Keratinocyte (primary cell): ENCODE data around the gene SUN1. TPM values are rescaled to one million over a fixed set of nuclear protein-coding genes. Genes with fewer than 3 reads are reported as not detected.

Experiments used
- DNase-seq: peaks from one replicate; pipeline ENCODE4 v3.0.0-alpha.2; 2011; ENCODE audit warnings: low read depth, missing footprints, low spot score
- FAIRE-seq: peaks from 2 replicates; lab custom pipeline; 2011; peaks lifted over from hg19 to GRCh38; lab: Jason Lieb, UNC
- H2AFZ ChIP-seq: 2 replicates; pipeline ENCODE4 v1.6.0; 2012; ENCODE audit warnings: low read length, control low read depth, inconsistent platforms; ENCODE audit not compliant: control insufficient read depth
- H3K27ac ChIP-seq: 2 replicates; pipeline ENCODE4 v1.5.1; 2011; ENCODE audit warnings: low read length; ENCODE audit not compliant: control insufficient read depth, insufficient read depth
- H3K27me3 ChIP-seq: 3 replicates; pipeline ENCODE4 v1.6.0; 2011; ENCODE audit warnings: low read length; ENCODE audit not compliant: control insufficient read depth, insufficient read depth; ENCODE audit errors: extremely low read depth
- H3K36me3 ChIP-seq, 2 experiments: 2 replicates in 1 of 2; 3 replicates in 1 of 2; pipeline ENCODE4 v1.5.1; 2011; ENCODE audit warnings: low read length in 2 of 2, mild to moderate bottlenecking in 1 of 2; ENCODE audit not compliant: control insufficient read depth in 2 of 2, insufficient read depth in 2 of 2; ENCODE audit errors: extremely low read depth in 1 of 2
- H3K4me1 ChIP-seq: 3 replicates; pipeline ENCODE4 v1.5.1; 2011; ENCODE audit warnings: low read length; ENCODE audit not compliant: control insufficient read depth, insufficient read depth; ENCODE audit errors: extremely low read depth
- H3K4me2 ChIP-seq: 3 replicates; pipeline ENCODE4 v1.6.0; 2011; ENCODE audit warnings: low read depth, low read length; ENCODE audit not compliant: control insufficient read depth, insufficient read depth; ENCODE audit errors: extremely low read depth
- H3K4me3 ChIP-seq, 3 experiments: fragments of 200-600 bp in 1 of 3; sonication (generic) in 1 of 3; 2 replicates in 2 of 3; 3 replicates in 1 of 3; pipeline ENCODE4 v1.5.1; 2011 to 2016; ENCODE audit warnings: low read length in 3 of 3, mild to moderate bottlenecking in 3 of 3, control low read depth in 2 of 3, inconsistent platforms in 1 of 3, low read depth in 1 of 3, mixed read lengths in 1 of 3, mixed run types in 1 of 3, moderate library complexity in 1 of 3; ENCODE audit not compliant: control insufficient read depth in 2 of 3, insufficient read depth in 2 of 3; ENCODE audit errors: extremely low read depth in 1 of 3
- H3K79me2 ChIP-seq: 2 replicates; pipeline ENCODE4 v1.6.0; 2012; ENCODE audit warnings: low read length; ENCODE audit not compliant: control insufficient read depth, insufficient read depth
- H3K9ac ChIP-seq: 3 replicates; pipeline ENCODE4 v1.6.0; 2011; ENCODE audit warnings: low read length; ENCODE audit not compliant: control insufficient read depth, insufficient read depth; ENCODE audit errors: extremely low read depth
- H3K9me1 ChIP-seq: 3 replicates; pipeline ENCODE4 v1.6.0; 2011; ENCODE audit warnings: low read length; ENCODE audit not compliant: control insufficient read depth, insufficient read depth; ENCODE audit errors: extremely low read depth
- H3K9me3 ChIP-seq: 2 replicates; pipeline ENCODE4 v1.5.1; 2012; ENCODE audit warnings: low read depth, low read length; ENCODE audit not compliant: control insufficient read depth
- H4K20me1 ChIP-seq: 3 replicates; pipeline ENCODE4 v1.6.0; 2011; ENCODE audit warnings: low read length; ENCODE audit not compliant: control insufficient read depth, insufficient read depth; ENCODE audit errors: extremely low read depth
- EZH2 ChIP-seq: IDR thresholded peaks from one replicate; pipeline ENCODE4 v1.6.1; 2012; ENCODE audit warnings: inconsistent platforms, mild to moderate bottlenecking, low read length, moderate library complexity
- dilution Hi-C: fragments of 300-500 bp; cut with MboI; formaldehyde crosslinking; loops from one replicate; pipeline ENCODE4 v1.7.0; 2020; ENCODE audit warnings: low sequenced_read_pairs; ENCODE audit not compliant: extremely low pct_ligation_motif_present
- polyA plus RNA-seq, 5 experiments: library from polyadenylated mRNA; depleted of rRNA in 3 of 5; stranded (reverse) in 3 of 5; stranded (forward) in 1 of 5; unstranded in 1 of 5; fragments of >200 nt; gene quantifications; 1 replicate in 1 of 5; 2 replicates in 3 of 5; 3 replicates in 1 of 5; pipeline versions ENCODE4 v1.2.1 to v1.2.3, GENCODE V29; 2011 to 2012; ENCODE audit warnings: missing spikeins in 2 of 5, low read depth in 1 of 5, low replicate concordance in 1 of 5
- TF ChIP-seq, protein P1 (sequence below), 3 experiments: IDR thresholded peaks in 1 of 3; conservative IDR thresholded peaks in 1 of 3; optimal IDR thresholded peaks in 1 of 3; 2 replicates in 2 of 3; 3 replicates in 1 of 3; pipeline versions ENCODE3 to v1.5.1; 2011; ENCODE audit warnings: low read length in 3 of 3, mild to moderate bottlenecking in 3 of 3, moderate library complexity in 2 of 3, control low read depth in 1 of 3, inconsistent platforms in 1 of 3; ENCODE audit not compliant: insufficient read depth in 2 of 3; ENCODE audit errors: extremely low read depth in 1 of 3

The SUN1 gene
- polyA plus RNA-seq, 1 donor (not counting 4 experiments of a cell fraction or from before 2014, with no cell fraction given), result 166 TPM

GRCh38 chr7:888081-889024 is 56.1 kb downstream of the SUN1 start:
- FAIRE-seq, result no peak
- dilution Hi-C loops, result no loop called here
- no peaks in the 10 kb centered on the region for H3K27me3 ChIP-seq
- TF ChIP-seq EZH2, result no peak
- TF ChIP-seq, protein P1, sequence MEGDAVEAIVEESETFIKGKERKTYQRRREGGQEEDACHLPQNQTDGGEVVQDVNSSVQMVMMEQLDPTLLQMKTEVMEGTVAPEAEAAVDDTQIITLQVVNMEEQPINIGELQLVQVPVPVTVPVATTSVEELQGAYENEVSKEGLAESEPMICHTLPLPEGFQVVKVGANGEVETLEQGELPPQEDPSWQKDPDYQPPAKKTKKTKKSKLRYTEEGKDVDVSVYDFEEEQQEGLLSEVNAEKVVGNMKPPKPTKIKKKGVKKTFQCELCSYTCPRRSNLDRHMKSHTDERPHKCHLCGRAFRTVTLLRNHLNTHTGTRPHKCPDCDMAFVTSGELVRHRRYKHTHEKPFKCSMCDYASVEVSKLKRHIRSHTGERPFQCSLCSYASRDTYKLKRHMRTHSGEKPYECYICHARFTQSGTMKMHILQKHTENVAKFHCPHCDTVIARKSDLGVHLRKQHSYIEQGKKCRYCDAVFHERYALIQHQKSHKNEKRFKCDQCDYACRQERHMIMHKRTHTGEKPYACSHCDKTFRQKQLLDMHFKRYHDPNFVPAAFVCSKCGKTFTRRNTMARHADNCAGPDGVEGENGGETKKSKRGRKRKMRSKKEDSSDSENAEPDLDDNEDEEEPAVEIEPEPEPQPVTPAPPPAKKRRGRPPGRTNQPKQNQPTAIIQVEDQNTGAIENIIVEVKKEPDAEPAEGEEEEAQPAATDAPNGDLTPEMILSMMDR (optimal IDR thresholded peaks at IDR 0.05 in 1 of 3, IDR thresholded peaks at IDR 0.05 in 1 of 3, conservative IDR thresholded peaks at IDR 0.05 in 1 of 3; ENCODE audit: extremely low read depth in 1 of 3, insufficient read depth in 2 of 3, low read length in 3 of 3), result no peak
- DNase-seq, result no peak
- H3K27ac ChIP-seq, result no peak overlapping the region
- H3K4me3 ChIP-seq, result no peak overlapping the region
- H3K9me1 ChIP-seq, result no peaks in the 10 kb centered on the region
- H3K36me3 ChIP-seq, result peaks cover 24 to 26% of the 10 kb centered on the region in 2 experiments
- no peak overlapping the region for H3K9ac ChIP-seq
- peaks cover 5% of the 10 kb centered on the region for H4K20me1 ChIP-seq
- no peak overlapping the region for H3K4me2 ChIP-seq
- no peak overlapping the region for H2AFZ ChIP-seq
- peaks cover 59% of the 10 kb centered on the region for H3K79me2 ChIP-seq
- no peaks in the 10 kb centered on the region for H3K4me1 ChIP-seq
- H3K9me3 ChIP-seq, result no peaks in the 10 kb centered on the region

GRCh38 chr7:889025-889390 is 56.7 kb downstream of the SUN1 start:
- no peak overlapping the region for H3K9ac ChIP-seq
- H3K36me3 ChIP-seq, result peaks cover 26 to 28% of the 10 kb centered on the region in 2 experiments
- H3K4me3 ChIP-seq, result no peak overlapping the region
- peaks cover 2% of the 10 kb centered on the region for H4K20me1 ChIP-seq
- no peak for DNase-seq
- no peak overlapping the region for H3K4me2 ChIP-seq
- H3K27ac ChIP-seq, result no peak overlapping the region
- H3K4me1 ChIP-seq, result no peaks in the 10 kb centered on the region
- H3K27me3 ChIP-seq, result no peaks in the 10 kb centered on the region
- TF ChIP-seq EZH2, result no peak
- TF ChIP-seq, protein P1 (optimal IDR thresholded peaks at IDR 0.05 in 1 of 3, IDR thresholded peaks at IDR 0.05 in 1 of 3, conservative IDR thresholded peaks at IDR 0.05 in 1 of 3; ENCODE audit: extremely low read depth in 1 of 3, insufficient read depth in 2 of 3, low read length in 3 of 3), result no peak
- H3K79me2 ChIP-seq, result peaks cover 52% of the 10 kb centered on the region
- H3K9me1 ChIP-seq, result no peaks in the 10 kb centered on the region
- dilution Hi-C loops, result no loop called here
- no peak for FAIRE-seq
- H3K9me3 ChIP-seq, result no peaks in the 10 kb centered on the region
- no peak overlapping the region for H2AFZ ChIP-seq
